ENCODE measurements around the gene OSBPL6. TPM values are rescaled to one million over a fixed set of nuclear protein-coding genes. Genes with fewer than 3 reads are reported as not detected.

Gene OSBPL6
- total and polyA plus RNA-seq, 9 of the 15 experiments (the other 6 are each of a cell fraction or from before 2014, with no cell fraction given): 3.4 to 12.7 (median 9.3) TPM

DNA sequence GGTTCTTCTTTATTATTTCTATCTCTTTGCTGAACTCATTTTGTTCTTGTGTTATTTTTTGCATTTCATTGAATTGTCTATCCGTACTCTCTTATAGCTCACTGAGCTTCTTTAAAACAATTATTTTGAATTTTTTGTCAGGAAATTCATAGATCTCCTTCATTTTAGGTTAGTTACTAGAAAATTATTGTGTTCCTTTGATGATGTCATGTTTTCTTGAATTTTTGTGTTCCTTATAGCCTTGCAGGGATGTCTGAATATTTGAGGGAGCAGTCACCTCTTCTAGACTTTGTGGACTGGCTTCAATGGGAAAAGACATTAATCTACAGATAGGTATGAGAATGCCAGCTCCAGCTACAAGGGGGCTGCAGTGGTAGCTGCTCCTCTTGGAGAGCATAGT lies 20.7 kb upstream of the OSBPL6 start:
- CTCF ChIA-PET (ENCODE audit: low intra/inter-chr PET ratio): no interaction called here
- no peaks in the 10 kb centered on the region for H3K36me3 ChIP-seq (ENCODE audit: control insufficient read depth, insufficient read depth, low read length)
- no peaks in the 10 kb centered on the region for H3K9me3 ChIP-seq (replicated peaks; ENCODE audit: control insufficient read depth, insufficient read depth, low read depth, low read length)
- FAIRE-seq (no peak), DNase-seq (ENCODE audit: extremely low read depth in 1 of 4, low spot score in 3 of 4) (no peak), ATAC-seq (no peak)
- no peak overlapping the region for H2AFZ ChIP-seq (ENCODE audit: low read depth, low read length)
- WGBS (ENCODE audit: insufficient coverage, low coverage, missing lambda C conversion rate): 14% methylated on average over 1 of the region's 1 CpG
- H3K27ac ChIP-seq (ENCODE audit: extremely low read depth, low read depth, low read length): no peak overlapping the region
- no peaks in the 10 kb centered on the region for H3K79me2 ChIP-seq (ENCODE audit: control insufficient read depth, insufficient read depth, low read length)
- H4K20me1 ChIP-seq (replicated peaks; ENCODE audit: control insufficient read depth, insufficient read depth, low read length): no peaks in the 10 kb centered on the region
- BruUV-seq (replicated peaks): no TSS peak
- H3K4me3 ChIP-seq: no peak overlapping the region
- no peaks in the 10 kb centered on the region; a peak in 1 of 5 replicates for H3K4me1 ChIP-seq (replicated peaks in 1 of 2; ENCODE audit: control insufficient read depth in 2 of 2, insufficient read depth in 2 of 2, low read length in 2 of 2)
- intact Hi-C loops (cut with micrococcal nuclease) (no loop called here), in situ Hi-C loops (cut with MboI) (no loop called here)
- H3K4me2 ChIP-seq (ENCODE audit: insufficient read depth, low read length): no peak overlapping the region
- POLR2A ChIA-PET: interaction anchor here (0.6 to 0.7 kb wide), 2 partner anchors 14 to 96 kb away, joined by 3 to 6 read pairs; no protein-coding TSS in a partner anchor
- peaks cover 0 to 10% of the 10 kb centered on the region in 2 experiments; a peak in 2 of 5 replicates for H3K27me3 ChIP-seq (ENCODE audit: control insufficient read depth in 2 of 2, insufficient read depth in 2 of 2, low read length in 2 of 2)
- TF ChIP-seq ATF7 (IDR thresholded peaks at IDR 0.05) (peak; percentile 37; the same call in 1 of the 2 replicates), ZNF79 (CRISPR knock-in tag; IDR thresholded peaks at IDR 0.05; ENCODE audit: low read depth) (no peak), OTX1 (CRISPR knock-in tag; IDR thresholded peaks at IDR 0.05) (no peak)
- TF ChIP-seq, protein P1, sequence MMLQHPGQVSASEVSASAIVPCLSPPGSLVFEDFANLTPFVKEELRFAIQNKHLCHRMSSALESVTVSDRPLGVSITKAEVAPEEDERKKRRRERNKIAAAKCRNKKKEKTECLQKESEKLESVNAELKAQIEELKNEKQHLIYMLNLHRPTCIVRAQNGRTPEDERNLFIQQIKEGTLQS (IDR thresholded peaks at IDR 0.05): peak; percentile 57
- TF ChIP-seq, protein P1 (CRISPR knock-in tag; conservative IDR thresholded peaks at IDR 0.05): no peak
- TF ChIP-seq, protein P2, sequence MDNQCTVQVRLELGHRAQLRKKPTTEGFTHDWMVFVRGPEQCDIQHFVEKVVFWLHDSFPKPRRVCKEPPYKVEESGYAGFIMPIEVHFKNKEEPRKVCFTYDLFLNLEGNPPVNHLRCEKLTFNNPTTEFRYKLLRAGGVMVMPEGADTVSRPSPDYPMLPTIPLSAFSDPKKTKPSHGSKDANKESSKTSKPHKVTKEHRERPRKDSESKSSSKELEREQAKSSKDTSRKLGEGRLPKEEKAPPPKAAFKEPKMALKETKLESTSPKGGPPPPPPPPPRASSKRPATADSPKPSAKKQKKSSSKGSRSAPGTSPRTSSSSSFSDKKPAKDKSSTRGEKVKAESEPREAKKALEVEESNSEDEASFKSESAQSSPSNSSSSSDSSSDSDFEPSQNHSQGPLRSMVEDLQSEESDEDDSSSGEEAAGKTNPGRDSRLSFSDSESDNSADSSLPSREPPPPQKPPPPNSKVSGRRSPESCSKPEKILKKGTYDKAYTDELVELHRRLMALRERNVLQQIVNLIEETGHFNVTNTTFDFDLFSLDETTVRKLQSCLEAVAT (IDR thresholded peaks at IDR 0.05): no peak
- H3K9me1 ChIP-seq (ENCODE audit: control insufficient read depth, insufficient read depth, low read length): no peaks in the 10 kb centered on the region
- no peak overlapping the region for H3K9ac ChIP-seq (ENCODE audit: insufficient read depth in 1 of 2, low read depth in 2 of 2, low read length in 2 of 2)
